DMS79 treated with DMSO at 0.1 percent for 48 hours (cell line): ENCODE measurements around the gene NUMB.
A peak's percentile ranks its signal among the peaks of the same experiment; 100 is the strongest.
"Not testable (repeated sequence)": the region's sequence is repeated elsewhere in the genome, so short reads cannot be mapped to it uniquely, and the experiment has no call there.

ENCODE experiments used
- DNase-seq: peaks from one replicate; lab custom pipeline; 2025; lab: John Stamatoyannopoulos, UW

The NUMB gene

GRCh38 chr14:73359445-73359844, 98.9 kb downstream of the NUMB start:
- no peak for DNase-seq

DNA sequence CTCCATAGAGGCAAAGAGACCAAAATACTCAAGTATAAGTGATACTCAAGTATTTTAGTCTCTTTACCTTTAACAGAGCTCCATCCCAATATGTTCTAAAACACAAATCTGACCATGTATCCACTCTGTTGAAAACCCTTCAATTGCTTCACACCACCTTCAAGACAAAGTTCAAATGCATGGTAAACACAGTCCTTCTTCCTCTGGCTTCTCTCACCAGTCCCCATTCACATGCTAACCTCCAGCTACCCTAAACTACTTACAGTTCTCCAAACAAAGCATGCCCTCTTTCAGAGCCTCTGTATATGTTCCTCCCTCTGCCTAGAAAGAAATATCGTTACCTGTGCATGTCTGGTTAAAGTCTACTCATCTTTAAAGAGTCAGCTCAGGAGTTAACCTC, 100.2 kb downstream of the NUMB start:
- DNase-seq: no peak

- DNase-seq: not testable (repeated sequence)
Observed at GRCh38 chr14:73349091-73349490, 109.3 kb downstream of the NUMB start.

- no peak for DNase-seq
Observed at GRCh38 chr14:73344319-73344718, 114.0 kb downstream of the NUMB start.

DNA sequence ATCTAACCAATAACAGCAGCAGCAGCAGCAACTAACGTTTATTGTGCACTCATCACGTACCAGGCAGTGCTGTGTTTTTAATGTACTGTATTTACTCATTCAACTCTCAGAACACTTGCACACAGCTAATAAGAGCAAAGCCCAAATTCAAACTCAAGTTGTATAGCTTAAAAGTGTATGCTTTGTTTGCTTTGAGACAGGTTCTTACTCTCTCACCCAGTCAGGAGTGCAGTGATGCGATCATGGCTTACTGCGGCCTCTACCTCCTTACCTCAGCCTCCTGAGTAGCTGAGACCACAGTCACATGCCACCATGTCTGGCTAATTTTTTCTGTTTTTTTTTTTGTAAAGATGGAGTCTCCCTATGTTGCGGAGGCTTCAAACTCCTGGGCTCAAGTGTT, 115.7 kb downstream of the NUMB start:
- DNase-seq: peak; percentile 31

DNA sequence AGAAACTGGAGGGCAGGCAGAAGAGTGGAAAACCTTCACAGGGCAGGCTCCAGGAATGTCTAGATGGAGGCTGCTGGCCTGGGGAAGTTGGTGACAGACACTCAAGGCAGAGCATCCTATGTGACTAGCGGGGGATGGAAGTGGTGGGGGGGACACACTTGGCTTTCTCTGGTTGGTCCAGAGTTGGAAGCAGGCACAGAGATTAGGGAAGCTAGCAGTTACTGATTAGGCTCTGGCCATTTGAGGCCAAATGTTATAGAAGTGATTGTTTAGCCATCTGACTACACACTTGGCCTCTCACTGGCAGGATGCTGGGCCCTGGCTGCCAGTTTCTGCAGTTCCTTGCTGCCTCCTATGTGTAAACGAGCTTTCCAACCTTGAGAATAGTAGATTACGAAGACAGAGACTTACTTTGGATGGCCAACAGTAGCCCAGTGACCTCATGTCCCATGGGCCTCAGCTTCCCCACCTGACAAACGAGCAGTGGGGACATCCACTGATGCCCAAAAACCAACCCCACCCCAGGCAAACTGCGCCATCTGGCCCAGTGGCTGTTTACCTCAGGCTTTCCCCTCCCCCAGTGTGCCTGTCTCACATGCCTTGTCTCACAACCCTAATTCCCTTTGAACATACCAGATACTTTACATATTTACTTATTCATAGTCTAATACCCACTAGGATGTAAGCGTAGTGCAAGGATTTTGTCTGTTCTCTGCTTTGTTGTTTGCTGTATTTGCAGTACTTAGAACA, 118.3 kb downstream of the NUMB start:
- DNase-seq: no peak

- no peak for DNase-seq
Observed at GRCh38 chr14:73339206-73339605, 119.1 kb downstream of the NUMB start.

GRCh38 chr14:73338551-73338950, 119.8 kb downstream of the NUMB start:
- DNase-seq: no peak

GRCh38 chr14:73333031-73333430, 125.3 kb downstream of the NUMB start:
- peak; percentile 43 for DNase-seq

GRCh38 chr14:73325630-73326299, 132.6 kb downstream of the NUMB start:
- DNase-seq: no peak

DNA sequence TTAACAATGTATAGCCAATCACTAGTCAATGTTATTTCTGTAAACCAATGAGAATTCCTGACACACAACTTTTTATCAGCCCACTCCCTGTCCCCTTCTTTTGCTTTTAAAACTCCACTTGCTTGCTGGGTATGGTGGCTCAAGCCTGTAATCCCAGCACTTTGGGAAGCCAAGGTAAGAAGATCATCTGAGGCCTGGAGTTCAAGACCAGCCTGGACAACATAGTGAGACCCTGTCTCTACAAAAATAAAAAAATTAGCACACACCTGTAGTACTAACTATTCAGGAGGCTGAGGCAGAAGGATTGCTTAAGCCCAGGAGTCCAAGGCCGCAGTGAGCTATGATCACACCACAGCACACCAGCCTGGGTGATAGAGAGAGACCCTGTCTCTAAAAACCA, 133.3 kb downstream of the NUMB start:
- no peak for DNase-seq

DNA sequence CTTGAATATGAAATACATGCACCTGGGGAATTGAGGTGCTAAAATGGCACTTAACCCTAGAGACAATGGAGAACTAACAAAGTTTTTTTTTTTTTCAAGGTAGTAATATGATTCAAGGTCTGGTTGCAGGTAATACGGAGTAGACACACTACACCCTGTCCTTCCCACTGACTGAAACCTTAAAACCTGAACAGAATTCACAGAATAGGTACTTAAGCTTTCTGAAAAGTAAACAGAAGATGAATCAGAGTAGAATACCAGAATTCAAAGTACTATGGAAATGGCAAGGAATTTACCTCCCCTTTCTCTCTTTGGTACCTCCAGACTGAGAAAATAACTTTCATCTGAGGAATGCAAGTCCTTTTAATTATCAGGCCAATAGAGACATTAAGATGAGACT, 133.8 kb downstream of the NUMB start:
- no peak for DNase-seq

GRCh38 chr14:73323896-73324399, 134.4 kb downstream of the NUMB start:
- DNase-seq: no peak

DNA sequence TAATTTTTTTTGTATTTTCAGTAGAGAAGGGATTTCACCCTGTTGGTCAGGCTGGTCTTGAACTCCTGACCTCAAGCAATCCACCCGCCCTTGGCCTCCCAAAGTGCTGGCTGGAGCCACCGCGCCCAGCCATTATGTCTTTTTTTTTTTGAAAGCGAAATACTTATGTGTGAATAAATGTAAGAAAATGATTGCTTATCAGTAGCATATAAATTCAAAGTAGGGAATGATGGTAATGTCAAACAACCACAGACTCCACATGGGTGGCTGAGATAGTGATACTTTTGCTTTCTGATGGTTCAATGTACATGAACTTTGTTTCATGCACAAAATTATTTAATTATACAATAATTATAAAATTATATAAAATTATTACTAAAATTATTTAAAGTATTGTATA, 145.2 kb downstream of the NUMB start:
- DNase-seq: no peak

GRCh38 chr14:73312687-73313086, 145.7 kb downstream of the NUMB start:
- DNase-seq: no peak

DNA sequence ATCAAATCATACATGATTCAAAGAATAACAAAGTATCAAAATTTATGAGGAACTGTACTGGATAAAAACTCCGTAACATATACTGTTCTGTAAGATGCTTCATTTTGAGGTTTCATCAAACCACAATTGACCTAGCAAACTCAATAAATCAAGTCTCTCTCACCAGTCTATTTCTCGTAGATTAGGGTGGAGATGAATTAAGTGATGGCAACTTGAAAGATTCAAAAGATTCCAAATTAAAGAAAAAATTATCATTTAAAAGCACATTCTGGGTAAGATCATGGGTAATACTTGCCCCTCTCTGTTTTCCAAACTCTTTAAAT, 146.7 kb downstream of the NUMB start:
- no peak for DNase-seq

- not testable (repeated sequence) for DNase-seq
Observed at GRCh38 chr14:73309207-73309606, 149.1 kb downstream of the NUMB start.

DNA sequence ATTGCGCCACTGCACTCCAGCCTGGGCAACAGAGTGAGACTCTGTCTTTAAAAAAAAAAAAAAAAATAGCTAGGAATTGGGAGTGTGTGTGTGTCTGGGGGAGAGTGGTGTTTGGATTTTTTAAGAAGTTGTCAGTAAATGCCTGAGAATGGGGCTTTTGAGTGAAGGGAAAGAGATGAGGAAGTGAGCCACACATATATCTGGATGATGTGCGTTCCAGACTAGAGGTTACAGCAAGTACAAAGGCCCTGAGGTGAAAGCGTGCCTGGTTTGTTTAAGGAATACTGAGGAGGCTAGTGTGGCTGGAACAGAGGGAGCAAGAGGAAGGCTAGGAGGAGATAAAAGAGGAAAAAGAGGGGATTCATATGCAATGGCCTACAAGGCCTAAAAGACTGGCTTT, 151.1 kb downstream of the NUMB start:
- no peak for DNase-seq

- no peak for DNase-seq
Observed at GRCh38 chr14:73305499-73305898, 152.8 kb downstream of the NUMB start.

- peak; percentile 41 for DNase-seq
Observed at GRCh38 chr14:73295198-73295796, 163.0 kb downstream of the NUMB start.

- DNase-seq: no peak
Observed at GRCh38 chr14:73293782-73294781, 164.3 kb downstream of the NUMB start.

GRCh38 chr14:73290279-73290678, 168.1 kb downstream of the NUMB start:
- DNase-seq: no peak
